Effector memory CD4-positive, alpha-beta T cell (primary cell): ENCODE results near the gene SMOC2.

Experiments used
- DNase-seq, 3 donors: peaks; one replicate each; pipeline ENCODE4 v3.0.0-alpha.2; 2020
- H3K27ac ChIP-seq: 2 replicates; pipeline ENCODE4 v1.7.0; 2013; ENCODE audit warnings: mild to moderate bottlenecking, low read length, moderate library complexity; ENCODE audit not compliant: insufficient read depth, poor library complexity, severe bottlenecking
- H3K27me3 ChIP-seq: replicated peaks from 2 replicates; pipeline ENCODE4 v1.7.0; 2013; ENCODE audit warnings: mild to moderate bottlenecking, low read length; ENCODE audit not compliant: insufficient read depth, control insufficient read depth, poor library complexity, severe bottlenecking
- H3K36me3 ChIP-seq: 2 replicates; pipeline ENCODE4 v1.7.0; 2013; ENCODE audit warnings: mild to moderate bottlenecking, low read length, moderate library complexity; ENCODE audit not compliant: control insufficient read depth, insufficient read depth
- H3K4me1 ChIP-seq: 2 replicates; pipeline ENCODE4 v1.7.0; 2013; ENCODE audit warnings: low read length, mild to moderate bottlenecking; ENCODE audit not compliant: control insufficient read depth, insufficient read depth, poor library complexity, severe bottlenecking
- H3K4me3 ChIP-seq: 2 replicates; pipeline ENCODE4 v1.7.0; 2013; ENCODE audit warnings: low read length, low read depth, mild to moderate bottlenecking; ENCODE audit not compliant: insufficient read depth, poor library complexity, severe bottlenecking
- H3K9me3 ChIP-seq: 2 replicates; pipeline ENCODE4 v1.7.0; 2013; ENCODE audit warnings: mild to moderate bottlenecking, low read length, moderate library complexity; ENCODE audit not compliant: control insufficient read depth

Gene SMOC2

DNA sequence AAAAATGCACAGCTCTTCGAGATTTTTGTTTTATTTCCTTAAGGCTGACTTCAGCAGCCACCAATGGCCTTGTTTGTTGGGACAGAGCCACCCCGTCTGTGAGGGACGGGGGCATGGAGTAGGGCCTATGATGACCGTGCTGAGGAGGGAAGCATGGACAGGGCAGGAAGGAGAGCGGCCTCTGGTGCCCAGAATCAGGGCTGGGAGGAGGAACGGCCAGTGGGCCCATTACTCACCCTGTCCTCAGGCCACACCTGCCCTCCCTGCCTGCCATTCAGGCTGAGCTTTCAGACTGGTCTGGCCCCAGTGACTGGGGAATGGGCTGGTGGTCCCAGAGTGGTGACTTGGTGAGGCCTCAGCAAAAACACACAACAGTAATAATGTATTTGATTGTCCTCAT is 104.4 kb downstream of the SMOC2 start:
- no peak for DNase-seq
- H3K4me3 ChIP-seq = no peak overlapping the region
- H3K27ac ChIP-seq = no peak overlapping the region
- no peaks in the 10 kb centered on the region for H3K9me3 ChIP-seq
- no peaks in the 10 kb centered on the region for H3K27me3 ChIP-seq
- H3K4me1 ChIP-seq = no peaks in the 10 kb centered on the region
- no peaks in the 10 kb centered on the region for H3K36me3 ChIP-seq

DNA sequence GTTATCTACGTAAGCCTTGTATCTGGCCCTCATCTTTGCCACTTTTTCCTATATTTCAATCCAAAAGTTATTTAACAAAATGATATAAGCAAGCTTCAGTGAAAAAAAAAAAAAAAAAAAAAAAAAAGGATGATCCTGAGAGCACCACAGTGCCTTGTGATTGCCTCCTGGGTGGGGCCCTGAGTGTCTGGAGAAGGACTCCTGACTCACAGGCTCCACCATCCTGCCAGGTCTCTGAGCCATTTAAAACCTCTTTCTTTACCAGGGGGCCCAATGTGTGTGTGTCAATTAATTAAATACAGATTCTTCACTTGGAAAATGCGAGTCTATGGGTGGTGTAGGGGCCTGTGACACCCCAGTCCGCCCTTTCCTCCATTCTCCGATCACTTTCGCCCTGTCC is 105.2 kb downstream of the SMOC2 start:
- Histone ChIP-seq H3K4me1 (no peaks in the 10 kb centered on the region), H3K4me3 (no peak overlapping the region), H3K27ac (no peak overlapping the region)

DNA sequence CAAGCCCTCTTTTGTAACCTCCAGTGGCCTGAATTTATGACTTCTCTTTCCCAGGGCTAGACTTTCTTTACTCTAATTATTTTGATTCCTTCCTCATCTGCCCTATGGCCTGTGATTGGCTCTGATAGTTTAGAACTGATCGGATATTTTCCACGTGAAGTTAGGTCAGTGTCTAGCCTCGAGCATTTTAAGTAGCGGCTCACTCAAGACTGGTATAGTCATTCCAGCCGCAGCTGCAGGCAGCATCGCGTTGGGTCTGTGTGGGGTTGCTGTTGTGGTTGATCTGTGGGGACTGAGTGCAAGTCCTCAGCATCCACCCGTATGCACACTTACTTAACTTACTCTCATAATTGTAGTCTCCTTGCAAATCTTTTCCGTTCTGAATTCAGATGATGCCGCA is 105.7 kb downstream of the SMOC2 start:
- H3K27me3 ChIP-seq = no peaks in the 10 kb centered on the region
- no peak overlapping the region for H3K27ac ChIP-seq
- no peaks in the 10 kb centered on the region for H3K4me1 ChIP-seq
- H3K9me3 ChIP-seq = no peaks in the 10 kb centered on the region
- no peak for DNase-seq
- H3K36me3 ChIP-seq = no peaks in the 10 kb centered on the region
- H3K4me3 ChIP-seq = no peak overlapping the region

More for the DNA sequence above, 105.2 kb downstream of the SMOC2 start:
- DNase-seq = no peak
- Histone ChIP-seq H3K27me3 (no peaks in the 10 kb centered on the region), H3K9me3 (no peaks in the 10 kb centered on the region), H3K36me3 (no peaks in the 10 kb centered on the region)

DNA sequence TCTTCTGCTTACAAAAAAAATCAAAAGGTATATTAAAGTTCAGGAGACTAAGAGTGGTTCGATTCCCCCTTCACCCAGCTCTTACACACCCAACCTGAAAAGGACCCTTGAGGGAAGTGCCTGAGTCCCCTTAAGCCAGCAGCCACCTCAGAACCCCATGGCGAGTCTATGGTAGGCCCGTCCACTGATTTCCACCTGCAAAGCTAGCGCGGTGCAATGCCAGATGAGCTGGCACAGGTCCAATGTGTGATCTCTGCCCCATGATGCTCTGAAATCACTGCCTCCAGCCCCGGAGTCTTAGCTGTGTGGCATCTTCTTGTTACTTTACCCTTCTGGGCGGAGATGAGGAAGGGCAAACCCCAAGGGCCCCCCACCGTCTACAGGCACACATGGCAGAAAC is 109.3 kb downstream of the SMOC2 start:
- no peak overlapping the region for H3K27ac ChIP-seq
- no peaks in the 10 kb centered on the region for H3K4me1 ChIP-seq
- no peaks in the 10 kb centered on the region for H3K36me3 ChIP-seq
- no peak for DNase-seq
- H3K4me3 ChIP-seq = no peak overlapping the region
- H3K9me3 ChIP-seq = no peaks in the 10 kb centered on the region
- H3K27me3 ChIP-seq = no peaks in the 10 kb centered on the region

DNA sequence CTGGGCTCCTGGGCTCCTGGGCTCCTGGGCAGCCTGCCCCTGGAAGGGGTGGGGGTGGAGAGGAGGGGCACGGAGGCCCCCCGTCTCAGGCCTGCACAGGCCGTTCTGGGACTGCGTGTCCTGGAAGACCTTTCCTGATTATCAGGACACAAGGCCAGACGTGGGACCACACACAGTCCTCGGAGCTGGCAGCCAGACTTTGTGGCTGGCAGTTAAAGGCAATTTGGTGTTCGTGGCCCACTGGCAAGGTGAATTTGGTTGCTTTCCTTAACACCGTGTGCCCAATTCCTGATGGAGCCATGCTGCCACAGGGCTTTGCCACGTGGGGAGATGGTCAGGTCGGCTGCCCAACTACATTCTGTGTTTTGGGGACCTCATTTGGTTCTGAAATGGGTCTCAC is 113.5 kb downstream of the SMOC2 start:
- Histone ChIP-seq H3K27me3 (no peaks in the 10 kb centered on the region), H3K4me3 (no peak overlapping the region), H3K36me3 (no peaks in the 10 kb centered on the region), H3K9me3 (no peaks in the 10 kb centered on the region), H3K27ac (no peak overlapping the region), H3K4me1 (no peaks in the 10 kb centered on the region)
- DNase-seq = no peak

DNA sequence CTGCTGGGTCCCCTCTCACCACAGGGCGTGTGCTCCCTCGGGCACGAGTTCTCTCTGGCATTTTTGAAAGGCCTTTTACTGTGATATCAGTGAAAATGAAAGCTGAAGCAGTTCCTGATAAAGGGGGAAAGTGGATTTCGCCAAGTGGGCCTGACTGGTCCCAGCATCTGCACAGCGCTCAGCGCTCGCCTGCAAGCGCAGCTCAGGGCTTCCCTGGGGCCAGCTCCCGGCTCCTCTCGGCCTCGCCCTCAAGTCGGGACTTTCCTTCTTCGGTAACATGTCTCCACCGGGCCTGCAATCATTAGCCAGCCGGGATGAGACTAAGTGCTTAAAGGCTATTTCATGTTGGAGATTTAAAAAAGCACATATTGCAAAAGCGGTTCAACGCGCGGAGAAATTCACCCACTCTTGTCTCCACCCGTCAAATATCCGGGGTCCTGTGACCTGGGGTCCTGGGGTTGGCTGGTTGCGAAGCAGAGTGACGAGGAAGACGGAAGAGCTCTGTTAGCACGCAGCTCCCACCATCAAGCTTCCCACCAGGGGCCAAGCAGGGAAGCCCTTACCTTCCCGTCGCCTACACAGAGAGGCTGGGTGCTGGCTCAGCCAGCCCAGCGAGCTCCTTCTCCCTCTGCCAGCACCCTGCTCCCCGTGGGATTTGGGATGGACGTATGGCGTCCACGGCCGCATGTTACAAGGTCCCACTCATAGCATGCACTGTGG is 114.1 kb downstream of the SMOC2 start:
- Histone ChIP-seq H3K9me3 (no peaks in the 10 kb centered on the region), H3K27ac (no peak overlapping the region), H3K36me3 (no peaks in the 10 kb centered on the region), H3K4me1 (no peaks in the 10 kb centered on the region), H3K27me3 (no peaks in the 10 kb centered on the region), H3K4me3 (no peak overlapping the region)
- DNase-seq = no peak

DNA sequence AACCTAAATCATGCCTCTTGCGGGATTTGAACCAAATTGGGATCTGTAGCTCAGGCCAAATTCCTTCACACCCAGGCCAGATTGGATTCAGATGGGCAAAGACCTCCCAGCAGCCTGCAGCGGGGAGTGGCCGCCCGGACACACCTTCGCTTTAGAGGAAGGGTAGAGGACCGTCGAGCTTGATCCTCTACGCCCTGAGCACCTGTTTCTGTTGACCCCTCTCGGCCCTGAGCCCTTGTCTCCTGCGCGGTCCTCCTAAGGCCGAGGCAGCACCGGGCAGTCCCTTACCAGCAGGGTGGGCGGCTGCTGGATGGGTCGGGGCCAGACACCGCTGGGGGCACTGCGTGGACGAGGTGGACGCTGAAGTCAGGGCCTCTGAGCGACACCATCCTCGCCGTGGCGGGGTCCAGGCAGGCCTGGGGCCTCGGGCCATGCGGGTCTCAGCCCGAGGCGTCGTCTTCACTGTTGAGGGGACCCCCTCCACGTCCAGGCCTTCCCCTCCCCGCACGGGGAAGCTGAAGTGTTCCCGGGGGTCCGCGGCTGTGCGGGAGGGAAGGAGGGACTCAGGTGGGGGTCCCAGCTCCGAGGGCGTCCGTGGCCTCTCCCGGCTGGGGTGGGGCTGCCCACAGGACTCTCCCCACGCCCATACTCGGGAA is 114.8 kb downstream of the SMOC2 start:
- no peak overlapping the region for H3K27ac ChIP-seq
- DNase-seq = no peak
- no peaks in the 10 kb centered on the region for H3K4me1 ChIP-seq
- H3K4me3 ChIP-seq = no peak overlapping the region
- no peaks in the 10 kb centered on the region for H3K36me3 ChIP-seq
- H3K27me3 ChIP-seq = no peaks in the 10 kb centered on the region
- H3K9me3 ChIP-seq = no peaks in the 10 kb centered on the region

DNA sequence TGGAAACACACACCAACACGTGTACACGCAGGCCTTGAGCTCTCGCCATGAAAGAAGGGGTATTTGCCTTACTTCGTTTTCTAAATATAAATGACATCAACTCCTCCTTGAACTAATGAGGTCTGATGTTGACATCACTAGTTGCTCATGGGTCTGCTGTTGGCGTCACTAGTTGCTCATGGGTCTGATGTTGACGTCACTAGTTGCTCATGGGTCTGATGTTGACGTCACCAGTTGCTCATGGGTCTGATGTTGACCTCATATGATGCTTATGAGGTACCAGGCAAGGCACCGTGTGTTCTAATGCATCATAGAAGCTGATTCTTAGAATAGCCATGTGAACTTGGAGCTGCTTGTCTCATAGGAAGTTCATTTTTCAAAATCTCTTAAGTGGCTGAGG is 116.5 kb downstream of the SMOC2 start:
- Histone ChIP-seq H3K27ac (no peak overlapping the region), H3K36me3 (no peaks in the 10 kb centered on the region), H3K4me3 (no peak overlapping the region), H3K4me1 (no peaks in the 10 kb centered on the region), H3K9me3 (no peaks in the 10 kb centered on the region), H3K27me3 (no peaks in the 10 kb centered on the region)
- no peak for DNase-seq

DNA sequence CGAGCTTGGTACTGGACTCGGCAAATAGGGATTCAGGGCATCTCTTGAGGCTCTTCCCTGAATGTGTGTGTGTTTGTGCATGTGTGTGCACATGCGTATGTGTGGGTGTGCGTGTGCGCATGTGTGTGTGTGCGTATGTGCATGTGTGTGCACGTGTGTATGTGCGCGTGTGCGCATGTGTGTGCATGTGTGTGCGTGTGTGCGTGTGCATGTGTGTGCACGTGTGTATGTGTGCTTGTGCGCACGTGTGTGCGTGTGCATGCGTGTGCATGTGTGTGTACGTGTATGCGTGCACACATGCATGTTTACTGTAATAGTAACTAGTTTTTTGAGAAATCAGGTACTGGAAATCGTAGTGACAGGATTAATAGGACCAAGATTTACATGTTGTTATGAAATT is 117.7 kb downstream of the SMOC2 start:
- no peaks in the 10 kb centered on the region for H3K36me3 ChIP-seq

DNA sequence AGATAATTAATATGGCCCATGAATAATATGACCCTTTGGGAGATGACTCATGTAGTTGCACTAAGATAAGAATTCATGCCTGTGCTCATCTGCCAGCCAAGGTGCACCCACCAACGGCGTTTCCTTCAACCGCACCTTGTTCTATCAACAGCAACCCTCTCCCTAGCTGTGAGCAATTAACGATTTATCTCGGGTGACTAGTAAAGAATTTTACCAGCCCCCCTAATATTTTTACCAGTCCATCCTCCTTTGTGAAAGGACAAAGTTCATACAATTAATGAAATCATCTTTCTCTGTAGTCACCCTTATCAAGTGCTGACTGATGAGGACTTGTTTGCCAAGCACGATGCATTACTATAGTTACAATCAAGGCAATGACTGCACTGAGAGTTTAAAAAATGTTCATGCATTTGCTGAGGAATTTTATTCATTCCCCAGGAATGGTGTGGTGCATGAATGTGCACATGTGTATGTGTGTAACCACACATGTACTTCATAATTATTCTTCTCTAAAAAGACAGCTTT is 118.7 kb downstream of the SMOC2 start:
- Histone ChIP-seq H3K27ac (no peak overlapping the region), H3K4me3 (no peak overlapping the region), H3K9me3 (no peaks in the 10 kb centered on the region), H3K27me3 (no peaks in the 10 kb centered on the region), H3K4me1 (no peaks in the 10 kb centered on the region), H3K36me3 (no peaks in the 10 kb centered on the region)
- no peak for DNase-seq

More for the DNA sequence above, 117.7 kb downstream of the SMOC2 start:
- Histone ChIP-seq H3K27me3 (no peaks in the 10 kb centered on the region), H3K27ac (no peak overlapping the region), H3K9me3 (no peaks in the 10 kb centered on the region), H3K4me3 (no peak overlapping the region), H3K4me1 (no peaks in the 10 kb centered on the region)
- no peak for DNase-seq
